Panc1 (cell line): Measurements from ENCODE around the gene ITFG1. TPM values are rescaled to one million over a fixed set of nuclear protein-coding genes. Genes with fewer than 3 reads are reported as not detected.
"Not testable (repeated sequence)": the region's sequence is repeated elsewhere in the genome, so short reads cannot be mapped to it uniquely, and the experiment has no call there.

Experiments
- ATAC-seq: fragments of 200-7000 bp; cut with Tn5 transposase; 2 replicates; pipeline ENCODE4 v1.9.1; 2020; ENCODE audit warnings: mild to moderate bottlenecking, moderate library complexity
- BruUV-seq: library from RNA; stranded (reverse); fragments of 400-500 nt; replicated peaks from 2 replicates; lab custom pipeline; 2021; lab: Mats Ljungman, UMichigan
- CTCF ChIA-PET: fragments of 300-600 bp; sonication (Branson Sonifier 250); formaldehyde crosslinking; loops from one replicate; lab custom pipeline; 2022; ENCODE audit warnings: antibody characterized with exemption; lab: Charles Lee
- POLR2A ChIA-PET: fragments of 300-600 bp; sonication (Branson Sonifier 250); formaldehyde crosslinking; loops from one replicate; lab custom pipeline; 2022; ENCODE audit warnings: antibody characterized with exemption; lab: Charles Lee
- DNase-seq: peaks from one replicate; pipeline ENCODE4 v3.0.0-alpha.2; 2010; ENCODE audit warnings: low read depth, low spot score
- H3K27ac ChIP-seq: 2 replicates; pipeline ENCODE4 v1.5.1; 2011; ENCODE audit warnings: mild to moderate bottlenecking, low read length, inconsistent platforms
- H3K27me3 ChIP-seq: fragments of 200-500 bp; sonication (Bioruptor generic); 2 replicates; pipeline ENCODE4 v1.6.0; 2014; ENCODE audit warnings: low read length, inconsistent platforms; ENCODE audit not compliant: control insufficient read depth, insufficient read depth
- H3K36me3 ChIP-seq: fragments of 200-500 bp; sonication (Bioruptor generic); 2 replicates; pipeline ENCODE4 v1.5.1; 2014; ENCODE audit warnings: inconsistent platforms, mild to moderate bottlenecking, low read length, moderate library complexity; ENCODE audit not compliant: control insufficient read depth, insufficient read depth
- H3K4me1 ChIP-seq: 2 replicates; pipeline ENCODE4 v1.5.1; 2011; ENCODE audit warnings: inconsistent platforms, mild to moderate bottlenecking, low read length, moderate library complexity; ENCODE audit not compliant: control insufficient read depth, insufficient read depth
- H3K4me3 ChIP-seq, 2 experiments: 2 replicates each; pipeline ENCODE4 v1.5.1; 2011 to 2012; ENCODE audit warnings: low read depth in 2 of 2, low read length in 2 of 2, mild to moderate bottlenecking in 2 of 2, inconsistent platforms in 1 of 2, moderate library complexity in 1 of 2
- H3K9me3 ChIP-seq: fragments of 200-500 bp; sonication (Bioruptor generic); 2 replicates; pipeline ENCODE4 v1.5.1; 2014; ENCODE audit warnings: low read depth, mild to moderate bottlenecking, inconsistent platforms, low read length, moderate library complexity; ENCODE audit not compliant: control insufficient read depth, insufficient read depth
- POLR2AphosphoS5 ChIP-seq: IDR thresholded peaks from 2 replicates; pipeline ENCODE4 v1.6.1; 2012; ENCODE audit warnings: mild to moderate bottlenecking, low read depth, low read length, moderate library complexity
- SIN3A ChIP-seq: IDR thresholded peaks from 2 replicates; pipeline ENCODE4 v1.6.1; 2012; ENCODE audit warnings: low read depth, mild to moderate bottlenecking, low read length, moderate library complexity, borderline replicate concordance; ENCODE audit not compliant: insufficient read depth
- TCF7L2 ChIP-seq: IDR thresholded peaks from 2 replicates; pipeline ENCODE4 v1.6.1; 2011; ENCODE audit warnings: mild to moderate bottlenecking, low read depth, low read length, inconsistent platforms
- in situ Hi-C: cut with HindIII; loops from 2 replicates; pipeline ENCODE4 v1.10.0; 2016; ENCODE audit warnings: low sequenced_read_pairs, low pct_unique_long_range_greater_than_20kb
- intact Hi-C: fragments of 100-400 bp; cut with micrococcal nuclease; formaldehyde crosslinking; loops from one replicate; pipeline ENCODE4 v1.10.0; 2022; ENCODE audit not compliant: unreplicated experiment
- total RNA-seq: library from RNA; stranded (reverse); gene quantifications from one replicate; pipeline ENCODE4 v1.2.1, GENCODE V29; 2021; ENCODE audit not compliant: unreplicated experiment
- TF ChIP-seq, protein P1 (sequence below): fragments of 450-650 bp; IDR thresholded peaks from 2 replicates; pipeline ENCODE4 v1.5.1; 2017; ENCODE audit warnings: mild to moderate bottlenecking
- TF ChIP-seq, protein P2 (sequence below), 2 experiments: IDR thresholded peaks; 2 replicates each; pipeline ENCODE4 v1.6.1; 2011 to 2012; ENCODE audit warnings: low read depth in 2 of 2, control low read depth in 1 of 2, low read length in 1 of 2, mild to moderate bottlenecking in 1 of 2, moderate library complexity in 1 of 2; ENCODE audit not compliant: insufficient read depth in 1 of 2

ITFG1 gene
- total RNA-seq, 1 experiment from 2014 or later = 26.5 TPM

DNA sequence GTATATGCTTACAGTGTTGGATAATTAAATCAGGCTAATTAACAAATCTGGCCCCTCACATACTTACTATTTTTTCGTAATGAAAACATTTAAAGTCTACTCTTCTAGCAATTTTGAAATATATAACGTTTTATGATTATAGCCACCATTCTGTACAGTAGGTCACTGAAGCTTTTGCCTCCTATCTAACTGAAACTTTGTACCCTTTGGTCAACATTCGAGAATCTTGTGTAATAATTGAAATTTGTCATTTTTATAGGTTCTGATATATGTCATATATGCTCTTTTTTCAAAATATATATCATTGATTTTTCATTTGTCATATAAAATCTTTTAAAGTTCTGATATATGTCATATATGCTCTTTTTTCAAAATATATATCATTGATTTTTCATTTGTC is 12.9 kb upstream of the ITFG1 start:
- in situ Hi-C loops = no loop called here
- CTCF ChIA-PET = no interaction called here
- TF ChIP-seq, protein P1, sequence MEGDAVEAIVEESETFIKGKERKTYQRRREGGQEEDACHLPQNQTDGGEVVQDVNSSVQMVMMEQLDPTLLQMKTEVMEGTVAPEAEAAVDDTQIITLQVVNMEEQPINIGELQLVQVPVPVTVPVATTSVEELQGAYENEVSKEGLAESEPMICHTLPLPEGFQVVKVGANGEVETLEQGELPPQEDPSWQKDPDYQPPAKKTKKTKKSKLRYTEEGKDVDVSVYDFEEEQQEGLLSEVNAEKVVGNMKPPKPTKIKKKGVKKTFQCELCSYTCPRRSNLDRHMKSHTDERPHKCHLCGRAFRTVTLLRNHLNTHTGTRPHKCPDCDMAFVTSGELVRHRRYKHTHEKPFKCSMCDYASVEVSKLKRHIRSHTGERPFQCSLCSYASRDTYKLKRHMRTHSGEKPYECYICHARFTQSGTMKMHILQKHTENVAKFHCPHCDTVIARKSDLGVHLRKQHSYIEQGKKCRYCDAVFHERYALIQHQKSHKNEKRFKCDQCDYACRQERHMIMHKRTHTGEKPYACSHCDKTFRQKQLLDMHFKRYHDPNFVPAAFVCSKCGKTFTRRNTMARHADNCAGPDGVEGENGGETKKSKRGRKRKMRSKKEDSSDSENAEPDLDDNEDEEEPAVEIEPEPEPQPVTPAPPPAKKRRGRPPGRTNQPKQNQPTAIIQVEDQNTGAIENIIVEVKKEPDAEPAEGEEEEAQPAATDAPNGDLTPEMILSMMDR = no peak
- TF ChIP-seq, protein P2, sequence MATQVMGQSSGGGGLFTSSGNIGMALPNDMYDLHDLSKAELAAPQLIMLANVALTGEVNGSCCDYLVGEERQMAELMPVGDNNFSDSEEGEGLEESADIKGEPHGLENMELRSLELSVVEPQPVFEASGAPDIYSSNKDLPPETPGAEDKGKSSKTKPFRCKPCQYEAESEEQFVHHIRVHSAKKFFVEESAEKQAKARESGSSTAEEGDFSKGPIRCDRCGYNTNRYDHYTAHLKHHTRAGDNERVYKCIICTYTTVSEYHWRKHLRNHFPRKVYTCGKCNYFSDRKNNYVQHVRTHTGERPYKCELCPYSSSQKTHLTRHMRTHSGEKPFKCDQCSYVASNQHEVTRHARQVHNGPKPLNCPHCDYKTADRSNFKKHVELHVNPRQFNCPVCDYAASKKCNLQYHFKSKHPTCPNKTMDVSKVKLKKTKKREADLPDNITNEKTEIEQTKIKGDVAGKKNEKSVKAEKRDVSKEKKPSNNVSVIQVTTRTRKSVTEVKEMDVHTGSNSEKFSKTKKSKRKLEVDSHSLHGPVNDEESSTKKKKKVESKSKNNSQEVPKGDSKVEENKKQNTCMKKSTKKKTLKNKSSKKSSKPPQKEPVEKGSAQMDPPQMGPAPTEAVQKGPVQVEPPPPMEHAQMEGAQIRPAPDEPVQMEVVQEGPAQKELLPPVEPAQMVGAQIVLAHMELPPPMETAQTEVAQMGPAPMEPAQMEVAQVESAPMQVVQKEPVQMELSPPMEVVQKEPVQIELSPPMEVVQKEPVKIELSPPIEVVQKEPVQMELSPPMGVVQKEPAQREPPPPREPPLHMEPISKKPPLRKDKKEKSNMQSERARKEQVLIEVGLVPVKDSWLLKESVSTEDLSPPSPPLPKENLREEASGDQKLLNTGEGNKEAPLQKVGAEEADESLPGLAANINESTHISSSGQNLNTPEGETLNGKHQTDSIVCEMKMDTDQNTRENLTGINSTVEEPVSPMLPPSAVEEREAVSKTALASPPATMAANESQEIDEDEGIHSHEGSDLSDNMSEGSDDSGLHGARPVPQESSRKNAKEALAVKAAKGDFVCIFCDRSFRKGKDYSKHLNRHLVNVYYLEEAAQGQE (IDR thresholded peaks at IDR 0.05; ENCODE audit: insufficient read depth in 1 of 2, low read depth in 2 of 2, low read length in 1 of 2) = no peak
- TF ChIP-seq TCF7L2 = no peak
- no peak for TF ChIP-seq POLR2AphosphoS5
- TF ChIP-seq SIN3A = no peak
- no TSS peak for BruUV-seq
- no peaks in the 10 kb centered on the region for H3K9me3 ChIP-seq
- H3K4me3 ChIP-seq = no peak overlapping the region
- H3K36me3 ChIP-seq = no peaks in the 10 kb centered on the region
- no peaks in the 10 kb centered on the region for H3K4me1 ChIP-seq
- no peak overlapping the region for H3K27ac ChIP-seq
- no peaks in the 10 kb centered on the region for H3K27me3 ChIP-seq
- no peak for ATAC-seq
- intact Hi-C loops = no loop called here
- POLR2A ChIA-PET = no interaction called here
- no peak for DNase-seq

DNA sequence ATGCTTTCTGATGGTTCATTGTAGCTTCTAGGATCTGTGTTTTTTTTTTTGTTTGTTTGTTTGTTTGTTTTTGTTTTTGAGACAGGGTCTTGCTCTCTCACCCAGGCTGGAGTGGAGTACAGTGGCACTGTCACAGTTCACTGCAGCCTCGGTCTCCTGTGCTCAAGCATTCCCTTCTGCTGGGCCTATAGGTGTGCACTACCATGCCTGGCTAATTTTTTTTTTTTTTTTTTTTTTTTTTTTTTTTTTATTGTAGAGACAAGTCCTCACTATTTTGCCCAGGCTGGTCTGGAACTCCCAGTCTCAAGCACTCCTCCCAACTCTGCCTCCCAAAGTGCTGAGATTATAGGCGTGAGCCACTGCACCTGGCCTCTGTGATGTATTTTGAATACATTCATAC is 12.1 kb upstream of the ITFG1 start:
- intact Hi-C loops, H3K27me3 ChIP-seq, DNase-seq, H3K36me3 ChIP-seq, BruUV-seq, H3K27ac ChIP-seq, H3K9me3 ChIP-seq, in situ Hi-C loops, ATAC-seq, CTCF ChIA-PET, H3K4me3 ChIP-seq, H3K4me1 ChIP-seq, POLR2A ChIA-PET: not testable (repeated sequence)

DNA sequence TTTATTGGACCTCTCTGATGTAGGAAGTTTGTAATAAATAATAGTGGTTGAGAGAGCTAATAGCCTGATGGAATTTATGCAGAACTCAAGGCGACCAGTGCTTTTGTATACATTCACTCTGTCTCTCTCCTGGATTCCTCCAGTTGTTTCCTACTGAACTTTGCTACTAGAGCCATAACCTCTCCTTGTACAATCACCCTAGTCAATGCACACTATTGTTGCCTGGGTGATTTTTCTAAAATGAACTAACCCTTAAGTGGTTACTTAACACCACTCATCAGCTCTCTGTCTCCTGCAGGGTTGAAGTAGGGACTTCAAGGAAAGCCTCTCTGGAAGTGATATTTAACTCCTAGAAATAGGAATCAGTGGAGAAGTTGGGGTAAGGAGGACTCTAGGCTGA is 9.9 kb upstream of the ITFG1 start:
- in situ Hi-C loops = no loop called here
- no TSS peak for BruUV-seq

More for the DNA sequence above, 9.9 kb upstream of the ITFG1 start:
- ATAC-seq (no peak), DNase-seq (no peak)
- TF ChIP-seq, protein P2 (IDR thresholded peaks at IDR 0.05; ENCODE audit: insufficient read depth in 1 of 2, low read depth in 2 of 2, low read length in 1 of 2) = no peak
- TF ChIP-seq, protein P1 = no peak
- TF ChIP-seq POLR2AphosphoS5 (no peak), TCF7L2 (no peak), SIN3A (no peak)
- H3K4me3 ChIP-seq = no peak overlapping the region
- no peaks in the 10 kb centered on the region for H3K9me3 ChIP-seq
- intact Hi-C loops = no loop called here
- H3K4me1 ChIP-seq = no peaks in the 10 kb centered on the region
- H3K36me3 ChIP-seq = no peaks in the 10 kb centered on the region
- ChIA-PET POLR2A (no interaction called here), CTCF (no interaction called here)
- H3K27ac ChIP-seq = no peak overlapping the region
- no peaks in the 10 kb centered on the region for H3K27me3 ChIP-seq
